ENCODE measurements around the gene CFAP92.

The CFAP92 gene

GRCh38 chr3:128993461-128994172 is at the start of gene CFAP92:
TSS of gene CFAP92 (minus strand) at chr3:128994076. CDS start at chr3:128993304, 772 bp downstream.
- peak; percentile 94 for DNase-seq

DNA sequence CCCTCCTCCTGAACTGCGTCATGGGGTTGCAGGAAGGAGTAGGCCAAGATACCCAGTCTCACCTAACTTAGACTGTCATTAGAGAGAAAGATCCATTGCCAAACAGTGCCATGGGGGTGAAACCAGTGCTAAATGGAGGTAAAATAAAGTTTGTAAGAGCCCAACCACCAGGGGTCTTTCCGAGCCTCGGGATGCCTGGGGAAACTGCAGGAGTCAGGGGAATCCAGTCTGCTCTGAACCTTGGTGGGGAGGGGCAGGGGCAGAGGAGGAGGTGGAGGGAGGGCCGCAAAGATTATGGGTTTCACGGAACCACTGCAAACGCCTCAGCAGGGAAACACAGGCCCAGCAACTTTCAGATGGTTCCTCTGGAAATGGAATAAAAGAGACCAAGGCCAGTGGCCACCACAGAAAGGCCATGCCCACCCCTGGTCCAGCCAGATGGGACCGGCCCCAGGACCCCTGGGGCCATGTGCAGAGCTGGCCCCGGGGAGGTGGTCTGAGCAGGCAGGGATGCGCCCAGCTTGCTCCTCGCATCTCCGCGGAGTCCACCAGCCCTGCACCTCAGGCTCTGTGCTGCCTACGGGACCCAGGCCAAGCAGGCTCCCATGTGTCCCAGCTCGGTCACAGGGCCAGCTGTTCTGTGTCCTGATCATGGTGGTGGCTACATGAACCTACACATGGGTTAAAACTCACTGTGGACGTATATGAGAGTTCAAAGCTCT is 46.9 kb upstream of the CFAP92 start:
- no peak for DNase-seq

GRCh38 chr3:129040039-129040336 is 46.1 kb upstream of the CFAP92 start:
- DNase-seq: no peak

DNA sequence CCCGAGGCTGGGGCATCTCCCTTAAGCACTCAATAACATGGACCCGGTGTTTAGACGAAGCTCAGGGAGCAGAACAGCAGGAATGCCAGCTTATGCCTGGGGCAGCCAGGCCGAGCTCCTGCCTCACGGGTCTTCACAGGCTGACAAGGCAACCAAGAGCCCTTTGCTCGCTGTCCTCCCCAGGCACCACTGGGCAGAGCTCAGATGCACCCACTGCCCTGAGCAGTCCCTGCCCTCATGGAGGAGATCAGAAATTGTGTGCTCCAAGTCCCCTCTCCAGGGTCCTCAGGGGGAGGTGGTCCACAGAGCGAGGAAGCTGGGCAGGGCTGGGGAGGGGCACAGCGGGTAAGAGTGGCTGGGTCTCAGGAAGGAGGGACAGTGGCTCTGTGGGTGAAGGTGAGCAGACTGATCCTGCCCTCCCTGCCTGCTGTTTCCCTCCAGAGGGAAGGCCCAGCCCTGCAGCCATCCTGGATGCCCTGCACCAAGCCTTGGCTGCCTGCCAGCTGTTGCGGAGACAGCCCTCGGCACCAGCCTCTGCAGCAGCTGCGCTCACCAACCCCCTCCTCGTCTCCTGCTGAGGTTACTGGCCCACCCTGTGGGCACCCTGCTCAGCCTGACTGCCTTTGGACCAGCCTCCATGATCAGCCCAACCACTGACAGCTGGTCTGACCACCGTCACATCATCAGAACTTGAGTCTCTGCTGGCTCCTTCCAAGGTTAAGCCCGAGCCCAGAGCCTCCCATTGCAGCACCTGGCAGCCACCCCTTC is 45.6 kb upstream of the CFAP92 start:
- DNase-seq: no peak

GRCh38 chr3:129038121-129038855 is 44.4 kb upstream of the CFAP92 start:
- DNase-seq: no peak

DNA sequence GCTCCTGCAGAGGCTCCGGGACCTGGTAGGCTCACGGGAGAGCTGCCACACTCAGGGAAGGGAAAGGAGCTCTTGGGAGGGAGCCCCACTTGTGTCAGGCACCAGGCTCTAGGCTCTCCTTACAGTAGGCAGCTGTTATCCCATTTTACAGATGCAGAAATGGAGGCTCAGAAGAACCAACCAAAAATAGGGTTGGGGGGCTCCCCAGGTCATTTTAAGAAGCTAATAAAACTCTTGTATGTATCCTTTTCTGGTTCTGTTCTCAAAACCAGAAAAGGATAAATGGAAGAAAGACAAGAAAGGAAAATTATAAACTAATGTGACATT is 43.2 kb upstream of the CFAP92 start:
- no peak for DNase-seq

DNA sequence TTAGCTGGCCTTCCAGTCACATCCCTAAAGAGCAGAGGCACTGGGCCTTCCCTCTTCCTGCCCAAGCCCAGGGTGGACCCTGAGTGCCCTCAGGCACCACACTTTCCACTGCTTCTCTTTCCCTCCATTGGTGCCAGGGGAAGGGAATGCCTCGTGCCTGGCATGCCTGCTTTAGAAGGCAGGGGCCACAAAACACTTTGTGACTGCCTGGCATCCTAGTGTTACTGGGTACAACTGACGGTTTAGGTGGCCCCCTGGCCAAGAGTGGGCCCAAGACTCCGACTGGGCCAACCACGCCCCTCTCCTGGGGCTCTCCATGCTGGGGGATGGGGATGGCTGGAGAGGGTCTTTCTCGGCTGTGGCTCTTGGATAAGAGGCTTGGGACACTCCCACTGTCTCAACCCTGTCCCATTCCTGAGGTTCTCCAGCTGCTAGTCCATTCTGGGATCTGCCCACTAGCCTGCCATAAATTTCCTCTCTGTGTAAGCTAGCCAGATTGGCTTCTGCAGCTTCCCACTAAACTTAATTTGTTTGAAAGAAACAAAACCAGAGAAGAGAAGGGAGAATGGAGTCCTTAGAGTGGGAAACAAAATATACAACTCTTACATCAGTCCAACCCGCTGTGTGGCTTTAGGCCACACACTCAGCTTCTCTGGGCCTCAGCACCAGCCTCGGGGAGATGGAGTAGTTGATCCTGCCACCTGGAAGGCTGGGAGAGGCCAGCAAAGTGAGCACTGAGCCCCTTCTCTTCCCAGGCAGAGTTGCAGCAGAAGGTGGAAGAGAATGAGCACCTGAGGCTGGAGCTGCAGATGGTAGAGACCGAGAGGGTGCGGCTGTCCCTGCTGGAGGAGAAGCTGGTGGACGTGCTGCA is 42.6 kb upstream of the CFAP92 start:
- no peak for DNase-seq

DNA sequence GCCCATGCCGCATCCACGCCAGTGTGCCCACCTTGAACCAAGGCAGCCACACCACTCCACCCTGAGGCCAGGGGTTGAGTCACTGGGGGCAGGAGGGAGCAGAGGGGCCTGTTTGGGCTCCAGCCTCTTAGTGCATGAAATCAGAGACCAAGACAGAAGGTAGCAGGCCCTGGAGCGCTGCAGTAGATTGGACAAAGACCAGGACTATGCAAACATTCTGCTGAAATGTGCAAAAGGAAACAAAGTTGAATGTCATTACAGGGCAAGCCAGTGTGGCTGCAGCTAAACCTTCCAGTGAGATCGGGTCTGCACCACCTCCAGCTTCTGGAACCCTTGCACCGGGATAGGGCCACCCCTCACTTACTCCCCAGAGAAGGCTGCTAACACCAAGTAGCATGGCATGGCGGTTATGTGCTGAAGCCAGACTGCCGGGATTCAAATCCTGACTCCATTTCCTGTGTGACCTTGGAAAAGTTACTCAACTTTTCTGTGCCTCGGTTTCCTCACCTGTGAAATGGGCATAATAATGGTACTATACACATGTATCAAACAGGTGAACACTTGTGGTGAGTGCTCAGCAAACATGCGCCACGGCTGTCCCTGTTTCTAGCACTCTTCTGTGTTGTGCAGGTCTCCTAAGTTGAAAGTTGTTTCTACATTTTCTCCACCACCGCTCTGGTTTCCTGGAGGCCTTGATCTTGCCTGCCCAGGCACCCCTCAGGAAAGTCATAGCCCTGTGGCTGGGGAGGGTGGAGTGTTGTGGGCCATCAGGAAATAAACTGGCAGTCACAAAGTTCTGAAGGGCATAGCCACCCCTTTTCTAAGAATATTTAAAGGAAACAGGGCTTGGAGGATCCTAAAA is 41.7 kb upstream of the CFAP92 start:
- no peak for DNase-seq

GRCh38 chr3:129034642-129035041 is 40.8 kb upstream of the CFAP92 start:
- no peak for DNase-seq

GRCh38 chr3:129033633-129034321 is 39.9 kb upstream of the CFAP92 start:
- DNase-seq: no peak

DNA sequence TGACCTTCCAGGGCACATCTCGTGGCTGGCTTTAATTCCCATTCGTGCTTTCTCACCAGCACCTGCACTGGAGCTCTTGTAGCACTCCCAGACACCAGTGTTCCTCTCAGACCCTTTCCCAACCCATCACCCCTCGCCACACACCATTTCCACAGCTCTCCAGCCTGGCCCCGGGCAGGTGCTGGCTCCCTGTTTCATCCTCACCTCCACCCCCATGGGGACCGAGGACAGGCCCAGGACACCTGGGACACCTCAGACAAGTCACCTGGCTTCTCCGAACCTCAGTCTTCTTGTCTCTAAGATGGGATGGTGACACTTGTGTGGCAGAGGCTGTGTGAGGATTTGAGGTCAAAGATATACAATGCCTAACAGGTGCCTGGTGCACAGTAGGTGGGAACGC is 39.3 kb upstream of the CFAP92 start:
- no peak for DNase-seq

DNA sequence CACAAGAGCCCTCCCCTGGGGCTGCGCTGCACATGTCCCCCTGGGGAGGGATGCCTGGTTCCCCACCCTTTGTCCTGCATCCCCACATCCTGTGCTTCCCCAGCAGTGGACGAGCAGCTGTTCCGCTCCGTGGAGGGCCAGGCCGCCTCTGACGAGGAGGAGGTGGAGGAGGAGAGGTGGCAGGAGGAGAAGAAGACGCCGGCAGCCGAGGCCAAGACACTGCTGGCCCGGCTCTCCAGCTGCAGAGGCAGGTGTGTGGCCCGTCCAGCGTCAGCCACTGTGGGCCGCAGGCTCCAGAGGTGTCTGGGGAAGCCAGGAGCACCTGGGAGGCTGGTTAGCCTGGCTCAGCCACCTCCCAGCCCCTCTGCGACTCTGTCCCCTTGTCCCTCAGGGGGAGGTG is 38.8 kb upstream of the CFAP92 start:
- DNase-seq: no peak

DNA sequence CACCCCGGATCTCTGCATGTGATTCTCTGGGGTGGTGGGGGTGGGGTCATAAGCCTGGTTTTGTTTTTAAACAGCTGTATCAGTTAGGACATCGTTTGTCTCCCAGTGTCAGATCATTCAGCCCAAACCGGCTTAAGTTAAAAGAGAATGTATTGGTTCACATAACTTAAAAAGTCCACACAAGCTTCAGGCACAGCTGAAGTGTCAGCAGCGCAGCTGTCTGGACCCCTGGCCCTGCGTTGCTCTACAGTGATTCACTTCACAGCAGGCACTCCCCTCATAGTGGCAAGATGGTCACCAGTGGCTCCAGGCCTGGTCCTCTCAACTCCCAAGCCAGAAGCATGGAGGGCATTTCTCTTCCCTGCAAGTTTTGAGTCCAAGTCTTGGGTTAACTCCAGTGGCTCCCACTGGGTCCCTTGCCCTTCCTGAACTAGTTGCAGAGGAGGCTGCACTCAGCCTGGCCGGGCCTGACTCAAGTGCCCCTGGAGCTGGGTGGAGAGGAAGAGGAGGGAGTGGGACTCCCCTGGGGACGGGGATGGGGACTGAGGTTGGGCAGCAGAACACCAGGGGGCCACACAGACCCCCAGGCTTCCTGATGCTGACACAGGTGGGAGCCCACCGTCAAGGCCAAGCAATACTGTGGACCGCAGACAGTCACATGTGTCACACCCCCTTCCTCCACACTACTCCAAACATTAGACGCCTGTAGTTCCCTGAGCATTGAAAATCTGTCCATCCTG is 37.8 kb upstream of the CFAP92 start:
- no peak for DNase-seq

- no peak for DNase-seq
These were observed 36.7 kb upstream of the CFAP92 start for GRCh38 chr3:129030611-129031010.

- DNase-seq: no peak
These were observed 35.0 kb upstream of the CFAP92 start for GRCh38 chr3:129028866-129029265.

GRCh38 chr3:129027544-129027880 is 33.6 kb upstream of the CFAP92 start:
- DNase-seq: no peak

- peak; percentile 94 for DNase-seq
These were observed 33.1 kb upstream of the CFAP92 start for GRCh38 chr3:129026728-129027543.

DNA sequence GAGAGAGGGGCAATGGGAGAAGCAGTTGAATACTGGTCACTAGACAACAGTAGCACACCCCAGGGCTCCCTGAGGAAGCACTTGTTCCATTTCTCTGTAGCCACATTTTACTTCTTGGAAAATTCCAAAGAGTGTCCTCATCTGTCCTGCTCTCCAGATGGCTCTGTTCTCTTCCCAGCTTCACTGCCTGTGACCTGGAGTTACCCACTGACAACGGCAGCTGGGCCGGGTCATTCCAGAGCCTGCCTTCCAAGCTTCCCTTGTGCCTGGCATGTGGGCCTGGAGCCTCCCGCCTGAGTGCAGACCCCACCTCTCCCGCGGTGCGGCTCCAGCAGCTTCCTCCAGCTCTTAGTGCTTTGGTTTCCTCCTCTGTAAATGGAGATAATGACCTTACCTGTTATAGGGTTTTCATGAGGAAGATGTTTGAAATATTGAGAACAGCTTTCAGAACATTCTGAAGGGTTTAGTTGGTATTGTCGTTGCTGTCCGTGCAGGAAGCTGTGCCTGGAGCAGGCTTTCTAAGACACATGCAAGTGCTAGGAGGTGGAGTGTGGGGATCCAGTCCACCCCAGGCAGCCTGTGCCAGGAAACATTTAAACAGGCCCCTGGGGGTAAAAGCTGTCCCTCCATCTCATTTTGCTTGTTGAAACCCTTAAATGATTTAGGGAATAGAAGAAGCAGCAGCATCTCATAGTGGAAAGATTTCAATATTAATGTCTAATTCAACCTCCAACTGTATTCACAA is 32.0 kb upstream of the CFAP92 start:
- DNase-seq: no peak

- DNase-seq: no peak
These were observed 31.2 kb upstream of the CFAP92 start for GRCh38 chr3:129025108-129025507.

Measured in CD4-positive, alpha-beta T cell treated with Interleukin-17A for 1 hour (primary cell).